ENCODE results near the gene CDCP2. TPM values are rescaled to one million over a fixed set of nuclear protein-coding genes. Genes with fewer than 3 reads are reported as not detected.
"Not testable (repeated sequence)": the region's sequence is repeated elsewhere in the genome, so short reads cannot be mapped to it uniquely, and the experiment has no call there.

Gene CDCP2
- total and polyA plus RNA-seq, 7 donors, result 0.04 TPM; not detected in 6

DNA sequence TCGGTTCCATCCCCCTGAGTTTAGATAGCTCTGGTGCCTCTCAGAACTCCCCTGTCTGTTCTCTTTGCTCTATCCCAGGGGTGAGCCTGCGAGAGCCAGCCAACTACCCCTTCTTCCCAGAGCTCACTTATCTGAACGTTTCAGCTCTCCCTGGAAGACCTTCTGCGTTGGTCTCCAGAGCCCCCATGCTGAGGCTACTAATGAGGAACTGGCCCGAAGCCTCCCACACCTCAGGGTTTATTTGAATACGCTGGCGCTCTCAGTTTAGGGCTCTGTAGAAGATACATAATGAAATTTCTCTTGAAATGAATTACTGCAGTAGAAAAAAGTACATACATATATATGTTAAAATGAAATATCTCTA is 55.9 kb downstream of the CDCP2 start:
- no peak for TF ChIP-seq POLR2AphosphoS5 (IDR thresholded peaks at IDR 0.05)
- TF ChIP-seq EP300 (IDR thresholded peaks at IDR 0.05), result no peak
- TF ChIP-seq CTCF (IDR thresholded peaks at IDR 0.05), result no peak
- no peak for TF ChIP-seq POLR2A (IDR thresholded peaks at IDR 0.05)
- Histone ChIP-seq H3K4me3 (no peak overlapping the region), H3K27ac (no peak overlapping the region), H3K27me3 (no peaks in the 10 kb centered on the region), H3K36me3 (peaks cover 0 to 11% (median 3%) of the 10 kb centered on the region in 4 donors), H3K9me3 (no peaks in the 10 kb centered on the region), H3K4me1 (no peaks in the 10 kb centered on the region)
- intact Hi-C loops (cut with DNase I), result no loop called here
- 75 to 89% methylated on average over 7 of the region's 7 CpGs for WGBS, 2 donors
- no peak for DNase-seq

DNA sequence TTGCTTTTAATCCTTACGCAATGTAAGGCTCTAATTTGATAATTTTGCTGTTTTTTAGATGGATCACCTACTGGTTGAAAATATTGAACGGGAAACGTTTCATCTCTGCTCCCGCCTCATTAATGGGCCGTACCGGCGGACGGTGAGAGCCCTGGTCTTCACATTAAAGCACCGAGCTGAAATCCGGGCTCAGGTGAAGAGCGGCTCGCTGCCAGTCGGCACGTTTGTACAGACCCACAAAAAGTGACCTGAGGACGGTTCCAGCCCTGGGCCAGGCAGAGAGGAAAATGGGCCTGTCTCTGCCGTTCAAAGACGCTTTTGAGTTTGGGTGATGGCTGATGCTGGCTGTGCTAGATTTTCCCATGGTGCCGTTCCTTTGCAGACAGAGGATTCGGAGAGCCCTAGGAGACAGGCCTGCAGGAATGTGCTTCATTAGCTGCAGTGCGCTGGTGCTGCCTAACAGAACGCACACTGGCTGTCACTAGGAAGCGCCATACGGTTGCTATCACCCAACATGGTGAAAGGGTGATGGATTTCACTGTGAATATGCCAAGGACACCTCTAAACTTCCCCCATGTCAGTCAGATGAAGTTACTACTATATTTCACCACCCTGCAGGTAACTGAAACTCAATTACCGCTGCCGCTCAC is 56.4 kb downstream of the CDCP2 start:
- Histone ChIP-seq H3K27ac (no peak overlapping the region), H3K4me1 (no peaks in the 10 kb centered on the region), H3K27me3 (no peaks in the 10 kb centered on the region), H3K36me3 (peaks cover 0 to 11% (median 3%) of the 10 kb centered on the region in 4 donors), H3K9me3 (no peaks in the 10 kb centered on the region), H3K4me3 (no peak overlapping the region)
- intact Hi-C loops (cut with DNase I), result no loop called here
- no peak for DNase-seq
- TF ChIP-seq CTCF (IDR thresholded peaks at IDR 0.05) (no peak), POLR2AphosphoS5 (IDR thresholded peaks at IDR 0.05) (no peak), EP300 (IDR thresholded peaks at IDR 0.05) (no peak), POLR2A (IDR thresholded peaks at IDR 0.05) (no peak)
- 76 to 91% methylated on average over 25 of the region's 25 CpGs for WGBS, 2 donors

DNA sequence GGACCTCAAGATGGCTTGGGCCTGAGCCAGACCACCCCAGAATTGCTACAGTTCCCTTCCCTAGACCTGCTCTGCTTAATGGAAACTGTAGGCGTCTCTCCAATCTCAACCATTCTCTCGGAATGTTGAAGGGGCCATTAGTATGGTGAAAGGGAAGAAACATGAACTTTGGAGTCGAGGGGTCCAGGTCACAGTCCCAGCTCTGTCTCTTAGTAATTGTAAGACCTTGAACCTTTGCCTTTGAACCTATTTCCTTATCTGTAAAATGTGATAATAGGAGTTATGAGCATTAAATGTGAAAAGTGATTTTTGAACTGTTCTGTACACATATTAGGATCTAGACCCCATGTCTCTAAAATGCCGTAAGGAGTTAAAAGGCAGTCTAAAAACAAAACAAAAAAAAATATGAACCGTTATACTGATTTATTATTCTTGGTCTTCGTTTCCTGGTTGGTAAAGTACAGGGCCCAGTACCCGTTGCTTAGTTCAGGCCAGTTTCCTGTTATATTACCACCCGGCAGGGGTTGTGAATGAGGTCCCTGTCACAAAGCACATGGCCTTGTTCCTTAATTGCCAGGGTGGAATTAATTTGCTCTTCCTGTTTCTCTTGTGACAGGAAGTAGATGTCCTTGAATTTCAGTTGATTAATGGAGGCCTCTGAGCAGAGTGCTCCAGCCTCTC is 57.1 kb downstream of the CDCP2 start:
- 37 to 47% methylated on average over 8 of the region's 8 CpGs for WGBS, 2 donors
- intact Hi-C loops (cut with DNase I), result no loop called here
- H3K4me3 ChIP-seq, result no peak overlapping the region
- no peaks in the 10 kb centered on the region for H3K9me3 ChIP-seq
- DNase-seq, result no peak
- no peaks in the 10 kb centered on the region for H3K4me1 ChIP-seq
- no peaks in the 10 kb centered on the region for H3K27me3 ChIP-seq
- peak overlapping the region in 1 of 4 donors; percentile 34 for H3K27ac ChIP-seq
- peaks cover 0 to 11% (median 3%) of the 10 kb centered on the region in 4 donors for H3K36me3 ChIP-seq
- no peak for TF ChIP-seq POLR2A (IDR thresholded peaks at IDR 0.05)
- TF ChIP-seq POLR2AphosphoS5 (IDR thresholded peaks at IDR 0.05), result no peak
- no peak for TF ChIP-seq CTCF (IDR thresholded peaks at IDR 0.05)
- no peak for TF ChIP-seq EP300 (IDR thresholded peaks at IDR 0.05)

- H3K27me3 ChIP-seq; intact Hi-C loops (cut with DNase I); DNase-seq; H3K9me3 ChIP-seq; H3K27ac ChIP-seq; H3K4me3 ChIP-seq; H3K4me1 ChIP-seq: not testable (repeated sequence)
- WGBS, 2 donors, result 53 to 100% methylated on average over 1 of the region's 1 CpG
- peaks cover 0 to 11% (median 3%) of the 10 kb centered on the region in 4 donors for H3K36me3 ChIP-seq
These were observed 58.1 kb downstream of the CDCP2 start for GRCh38 chr1:54094730-54095105.

GRCh38 chr1:54094001-54094729 is 58.6 kb downstream of the CDCP2 start:
- Histone ChIP-seq H3K27me3 (no peaks in the 10 kb centered on the region), H3K4me1 (no peaks in the 10 kb centered on the region), H3K27ac (no peak overlapping the region), H3K9me3 (no peaks in the 10 kb centered on the region), H3K4me3 (no peak overlapping the region), H3K36me3 (peaks cover 0 to 13% (median 3%) of the 10 kb centered on the region in 4 donors)
- DNase-seq, result no peak
- intact Hi-C loops (cut with DNase I), result no loop called here
- no peak for TF ChIP-seq POLR2AphosphoS5 (IDR thresholded peaks at IDR 0.05)
- TF ChIP-seq POLR2A (IDR thresholded peaks at IDR 0.05), result no peak
- no peak for TF ChIP-seq CTCF (IDR thresholded peaks at IDR 0.05)
- no peak for TF ChIP-seq EP300 (IDR thresholded peaks at IDR 0.05)
- 40 to 75% methylated on average over 4 of the region's 4 CpGs for WGBS, 2 donors

All from sigmoid colon (tissue), 7 donors.